NCI-H2227 treated with DMSO at 0.1 percent for 48 hours (cell line): ENCODE measurements around the gene SORCS2.

ENCODE experiments used
- DNase-seq: peaks from one replicate; lab custom pipeline; 2025; lab: John Stamatoyannopoulos, UW

The SORCS2 gene

GRCh38 chr4:7767526-7767925 lies 575.2 kb downstream of the SORCS2 start:
- no peak for DNase-seq

GRCh38 chr4:7767966-7768365 lies 575.6 kb downstream of the SORCS2 start:
- no peak for DNase-seq

GRCh38 chr4:7768736-7769135 lies 576.4 kb downstream of the SORCS2 start:
- DNase-seq: no peak

GRCh38 chr4:7769396-7770223 lies 577.3 kb downstream of the SORCS2 start:
- no peak for DNase-seq

- DNase-seq: peak; percentile 3
Observed at GRCh38 chr4:7770224-7771050, 578.1 kb downstream of the SORCS2 start.

- no peak for DNase-seq
Observed at GRCh38 chr4:7771056-7771455, 578.7 kb downstream of the SORCS2 start.

- no peak for DNase-seq
Observed at GRCh38 chr4:7771541-7772507, 579.5 kb downstream of the SORCS2 start.

- DNase-seq: no peak
Observed at GRCh38 chr4:7772711-7773385, 580.5 kb downstream of the SORCS2 start.

GRCh38 chr4:7773401-7774180 lies 581.3 kb downstream of the SORCS2 start:
- no peak for DNase-seq

- no peak for DNase-seq
Observed at GRCh38 chr4:7774301-7775294, 582.3 kb downstream of the SORCS2 start.

- no peak for DNase-seq
Observed at GRCh38 chr4:7775396-7775795, 583.1 kb downstream of the SORCS2 start.

GRCh38 chr4:7777017-7777710 lies 584.8 kb downstream of the SORCS2 start:
- DNase-seq: no peak

GRCh38 chr4:7777871-7778509 lies 585.7 kb downstream of the SORCS2 start:
- DNase-seq: no peak

GRCh38 chr4:7778510-7779431 lies 586.4 kb downstream of the SORCS2 start:
- peak; percentile 40 for DNase-seq

GRCh38 chr4:7779432-7779768 lies 587.1 kb downstream of the SORCS2 start:
- no peak for DNase-seq

GRCh38 chr4:7780751-7781348 lies 588.5 kb downstream of the SORCS2 start:
- DNase-seq: no peak

- DNase-seq: no peak
Observed at GRCh38 chr4:7781366-7781765, 589.0 kb downstream of the SORCS2 start.
